Measurements from ENCODE around the gene CFAP221.

GRCh38 chr2:119605096-119605495 is 60.8 kb downstream of the CFAP221 start:
- TF ChIP-seq EZH2 (IDR thresholded peaks at IDR 0.05; ENCODE audit: low read depth) (no peak), CTCF (conservative IDR thresholded peaks at IDR 0.05) (no peak)

All from PC-9 (cell line).